ENCODE results near the gene CEP55.
A peak's percentile ranks its signal among the peaks of the same experiment; 100 is the strongest.

Gene CEP55

DNA sequence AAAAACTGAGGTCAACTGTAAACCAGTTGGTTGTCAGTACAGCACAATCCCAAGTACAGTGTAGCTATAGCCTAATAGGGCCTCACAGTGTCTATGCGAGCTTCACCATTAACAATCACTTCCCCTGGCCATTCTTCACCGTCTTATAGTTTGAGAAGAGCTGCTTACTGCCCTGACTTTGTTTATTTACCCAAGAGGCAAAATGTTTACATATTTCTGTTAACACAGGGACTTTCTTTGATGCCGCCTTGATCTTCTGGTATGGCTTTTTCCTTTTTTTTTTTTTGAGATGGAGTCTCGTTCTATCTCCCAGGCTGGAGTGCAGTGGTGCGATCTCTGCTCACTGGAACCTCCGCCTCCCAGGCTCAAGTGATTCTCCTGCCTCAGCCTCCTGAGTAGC is 17.5 kb upstream of the CEP55 start:
- no peak for TF ChIP-seq POLR2A (IDR thresholded peaks at IDR 0.05; ENCODE audit: low read depth, low read length)
- FAIRE-seq (no peak), DNase-seq (ENCODE audit: insufficient read length, low spot score) (no peak)

DNA sequence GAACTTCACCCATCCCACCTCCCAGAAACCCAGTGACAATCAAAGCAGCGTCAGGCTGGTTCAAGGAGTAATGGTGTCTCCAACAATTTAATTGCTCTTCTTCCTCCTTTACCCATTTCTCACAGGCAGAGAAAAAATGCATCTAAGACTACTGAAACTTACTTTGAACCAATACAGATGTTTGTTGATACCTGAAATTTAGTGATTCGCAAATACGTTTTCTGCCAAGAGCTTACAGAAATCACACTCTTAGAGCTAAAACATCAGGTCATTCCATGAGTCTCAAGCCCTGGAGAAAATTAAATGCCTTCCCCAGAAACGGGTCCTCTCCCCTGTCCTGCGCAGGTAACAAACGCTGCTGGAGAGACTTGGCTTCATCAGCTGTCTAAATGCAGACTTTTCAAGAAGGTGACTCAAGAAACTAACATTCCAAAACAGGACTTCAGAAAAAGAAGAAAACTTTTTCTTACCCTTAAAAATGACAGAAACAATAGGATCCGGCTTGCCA is 14.7 kb upstream of the CEP55 start:
- peak; percentile 38 for FAIRE-seq
- no peak for DNase-seq (ENCODE audit: insufficient read length, low spot score)
- no peak for TF ChIP-seq POLR2A (IDR thresholded peaks at IDR 0.05; ENCODE audit: low read depth, low read length)

DNA sequence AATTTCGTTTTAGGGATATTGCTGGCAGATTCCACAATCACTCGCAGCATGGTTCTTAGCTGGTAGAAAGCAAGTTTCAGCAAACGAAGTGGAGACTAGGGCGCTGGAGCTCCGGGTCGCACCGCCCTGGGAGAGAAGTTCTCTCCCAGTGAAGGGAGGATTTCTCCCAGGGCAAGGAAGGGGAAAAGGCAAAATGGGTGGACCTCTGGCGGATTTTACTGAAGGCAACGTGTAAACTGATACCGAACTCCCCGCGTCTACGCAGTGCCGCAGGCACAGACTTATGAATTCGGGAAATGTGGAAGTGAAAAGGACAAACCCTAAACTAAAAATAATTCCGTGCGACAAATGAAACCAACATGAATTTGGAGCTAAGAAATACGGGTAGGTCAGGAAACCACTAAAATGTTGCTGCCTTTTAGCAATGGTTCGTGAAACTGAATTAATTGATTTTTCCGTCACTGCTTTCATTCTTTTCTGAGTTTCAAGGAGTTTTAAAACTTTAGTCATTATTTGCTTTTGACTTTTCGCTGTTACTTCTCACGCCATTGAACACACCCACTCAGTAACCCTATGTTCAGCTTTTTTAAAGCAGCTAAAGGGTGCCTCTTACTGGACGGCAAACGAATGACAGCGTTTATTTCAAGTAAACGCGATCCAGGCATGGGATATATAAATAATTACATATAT is 14.1 kb upstream of the CEP55 start, which contains the start of gene MYOF:
TSS of gene MYOF (minus strand) at position 190 of the 690 bp plus-strand sequence. CDS start at position 50, 140 bp downstream.
- TF ChIP-seq POLR2A (IDR thresholded peaks at IDR 0.05; ENCODE audit: low read depth, low read length) = peak; percentile 60; the same call in 1 of the 2 replicates
- DNase-seq (ENCODE audit: insufficient read length, low spot score) (no peak), FAIRE-seq (peak; percentile 85)

DNA sequence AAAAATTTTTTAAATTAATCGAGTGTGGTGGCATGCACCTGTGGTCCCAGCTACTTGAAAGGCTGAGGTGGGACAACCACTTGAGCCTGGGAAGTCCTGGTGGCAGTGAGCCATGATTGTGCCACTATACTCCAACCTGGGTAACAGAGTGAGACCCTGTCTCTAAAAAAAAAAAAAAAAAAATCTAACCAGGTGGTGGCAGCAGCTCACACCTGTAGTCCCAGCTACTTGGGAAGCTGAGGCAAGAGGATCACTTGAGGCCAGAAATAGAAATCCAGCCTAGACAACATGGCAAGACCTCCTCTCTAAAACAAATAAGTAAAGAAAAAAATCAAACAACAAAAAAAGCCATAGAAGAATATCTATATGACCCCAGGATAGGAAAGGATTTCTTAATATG is 10.7 kb upstream of the CEP55 start:
- FAIRE-seq (no peak), DNase-seq (ENCODE audit: insufficient read length, low spot score) (no peak)
- no peak for TF ChIP-seq POLR2A (IDR thresholded peaks at IDR 0.05; ENCODE audit: low read depth, low read length)

DNA sequence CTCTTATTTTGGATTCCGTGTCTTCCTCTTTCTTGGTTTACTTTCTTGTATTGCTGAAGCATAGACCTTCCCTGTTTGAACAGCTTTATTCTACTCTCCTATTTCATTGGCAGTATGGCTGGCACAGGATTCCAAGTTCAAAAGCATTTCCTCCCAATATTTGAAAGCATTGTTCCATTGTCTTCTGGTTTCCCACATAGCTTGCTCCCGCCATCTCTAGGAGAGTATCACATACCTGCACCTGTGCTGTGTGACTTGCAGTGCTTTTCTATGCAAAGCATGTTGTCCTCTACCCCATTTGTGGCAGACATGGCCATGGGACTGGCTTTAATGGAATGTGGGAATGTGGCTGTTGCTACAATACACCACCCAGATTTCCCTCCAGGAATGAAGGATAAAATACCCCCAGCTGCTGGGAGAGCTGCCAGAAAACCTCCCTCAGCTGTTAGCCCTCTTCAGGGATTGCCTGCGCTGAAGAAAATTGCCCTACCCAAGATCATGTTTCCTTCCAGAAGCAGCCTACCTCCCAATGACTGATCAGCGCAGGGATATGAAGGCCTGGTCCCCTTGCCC is 7.4 kb upstream of the CEP55 start:
- no peak for TF ChIP-seq POLR2A (IDR thresholded peaks at IDR 0.05; ENCODE audit: low read depth, low read length)
- FAIRE-seq (no peak), DNase-seq (ENCODE audit: insufficient read length, low spot score) (no peak)

DNA sequence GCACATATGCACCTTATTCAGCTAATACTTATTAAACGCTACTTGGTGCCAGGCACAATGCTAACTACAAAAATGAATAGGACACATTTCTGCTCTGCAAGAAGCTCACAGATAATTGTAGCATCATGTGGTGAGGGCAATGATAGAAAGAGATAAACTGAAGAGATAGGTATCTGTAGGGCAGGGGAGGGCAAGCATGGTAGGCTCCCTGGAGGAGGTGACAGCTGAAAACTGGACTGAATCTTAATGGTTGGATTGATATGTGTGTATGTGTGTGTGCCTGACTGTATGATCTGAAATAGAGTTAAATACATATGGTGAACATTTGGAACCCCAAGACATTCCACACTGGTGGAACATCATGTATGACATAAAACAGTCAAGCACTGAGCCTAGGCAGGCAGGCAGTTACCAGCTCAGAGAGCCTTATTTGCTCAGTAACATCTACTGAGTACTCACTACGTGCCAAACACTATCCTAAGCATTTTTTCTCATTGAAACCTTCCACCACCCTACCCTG is 4.8 kb upstream of the CEP55 start:
- TF ChIP-seq POLR2A (IDR thresholded peaks at IDR 0.05; ENCODE audit: low read depth, low read length) = no peak
- no peak for FAIRE-seq
- no peak for DNase-seq (ENCODE audit: insufficient read length, low spot score)

DNA sequence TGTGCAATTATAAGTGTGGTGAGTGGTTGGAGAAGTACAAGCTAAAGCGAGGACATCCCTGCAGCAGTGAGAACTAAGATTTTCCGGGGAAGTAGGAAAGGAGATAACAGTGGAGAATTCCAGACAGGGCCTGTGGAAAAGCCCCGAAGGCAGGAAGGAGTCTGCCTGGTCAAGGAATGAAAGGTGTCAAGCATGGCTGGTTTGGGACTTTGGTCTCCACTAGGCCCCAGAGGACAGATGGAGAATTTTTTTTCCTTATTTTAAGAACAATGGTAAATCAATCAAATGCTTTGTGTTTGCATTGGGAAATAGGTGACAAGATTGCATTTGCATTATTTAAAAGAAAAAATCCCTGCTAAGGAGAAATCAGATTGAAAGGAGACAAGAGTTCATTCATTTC is 3.2 kb upstream of the CEP55 start:
- no peak for TF ChIP-seq POLR2A (IDR thresholded peaks at IDR 0.05; ENCODE audit: low read depth, low read length)
- FAIRE-seq (no peak), DNase-seq (ENCODE audit: insufficient read length, low spot score) (no peak)

DNA sequence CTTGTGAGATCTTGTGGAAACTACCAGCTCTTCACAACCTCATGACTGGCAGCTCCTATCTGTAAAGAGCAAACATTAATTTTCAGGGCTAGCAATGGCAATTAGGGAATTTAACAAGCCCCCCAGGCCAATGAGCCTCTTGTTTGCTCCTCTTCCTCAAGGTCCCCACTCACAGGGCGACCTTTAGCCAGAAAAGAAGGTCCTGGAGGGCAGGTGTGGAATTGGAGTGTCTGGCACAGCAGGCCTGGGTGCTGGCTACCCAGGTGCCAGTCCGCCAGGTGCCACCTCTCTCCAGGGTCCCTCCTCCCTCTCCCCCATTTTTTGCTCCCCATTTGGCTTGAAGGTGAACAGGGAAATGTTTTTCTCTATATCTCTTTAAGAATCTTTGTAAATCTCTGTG is 1.9 kb upstream of the CEP55 start:
- TF ChIP-seq POLR2A (IDR thresholded peaks at IDR 0.05; ENCODE audit: low read depth, low read length) = no peak
- no peak for FAIRE-seq
- DNase-seq (ENCODE audit: insufficient read length, low spot score) = no peak

DNA sequence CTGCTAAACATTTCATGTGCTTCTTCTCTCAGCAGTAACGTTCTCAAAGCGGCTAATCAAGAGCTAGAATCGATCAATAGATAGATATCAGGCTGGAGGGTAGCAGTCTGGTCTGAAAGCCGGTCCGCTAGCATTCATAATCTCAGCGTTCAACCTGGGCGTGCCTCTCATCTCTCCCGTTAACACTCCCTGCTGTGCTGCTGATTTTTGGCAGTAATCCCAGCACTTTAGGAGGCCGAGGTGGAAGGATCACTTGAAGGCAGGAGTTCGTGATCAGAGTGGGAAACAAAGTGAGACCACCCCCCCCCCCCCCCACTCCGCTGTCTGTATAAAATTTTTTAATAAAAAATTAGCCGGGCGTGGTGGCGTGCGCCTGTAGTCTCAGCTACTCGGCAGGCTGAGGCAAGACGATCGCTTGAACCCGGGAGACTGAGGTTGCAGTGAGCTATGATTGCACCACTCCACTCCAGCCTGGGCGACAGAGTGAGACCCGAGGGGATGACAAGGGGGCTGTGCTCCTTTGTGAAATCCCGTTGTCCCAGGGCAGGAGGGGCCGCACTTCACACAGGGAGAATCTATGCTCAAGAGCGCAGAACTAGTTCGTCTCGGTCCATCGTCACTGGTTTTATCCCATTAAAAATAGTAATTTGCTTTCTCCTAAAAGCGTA is 624 bp upstream of the CEP55 start:
- no peak for TF ChIP-seq POLR2A (IDR thresholded peaks at IDR 0.05; ENCODE audit: low read depth, low read length)
- FAIRE-seq = peak; percentile 96
- peak; percentile 52 for DNase-seq (ENCODE audit: insufficient read length, low spot score)

DNA sequence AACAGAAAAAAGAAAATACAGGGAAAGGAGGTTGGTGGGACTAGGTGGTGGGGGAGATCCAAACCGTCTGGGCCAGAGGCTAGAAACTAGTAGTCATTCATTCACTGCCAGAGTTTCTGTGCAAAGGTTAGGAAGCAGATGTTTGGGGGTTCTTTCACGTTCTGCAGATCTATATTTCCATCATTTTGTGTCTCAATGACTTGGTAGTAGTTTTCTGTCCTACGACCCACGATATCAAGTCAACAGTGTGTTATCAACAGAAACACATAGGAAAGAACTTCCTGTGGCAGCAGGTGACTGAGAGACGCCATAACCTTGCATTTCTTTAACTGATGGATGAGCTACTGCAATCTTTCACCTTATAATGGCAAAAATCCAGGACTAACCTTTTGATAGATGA is 1.8 kb downstream of the CEP55 start:
- no peak for DNase-seq (ENCODE audit: insufficient read length, low spot score)
- peak; percentile 57 for FAIRE-seq
- TF ChIP-seq POLR2A (IDR thresholded peaks at IDR 0.05; ENCODE audit: low read depth, low read length) = no peak

DNA sequence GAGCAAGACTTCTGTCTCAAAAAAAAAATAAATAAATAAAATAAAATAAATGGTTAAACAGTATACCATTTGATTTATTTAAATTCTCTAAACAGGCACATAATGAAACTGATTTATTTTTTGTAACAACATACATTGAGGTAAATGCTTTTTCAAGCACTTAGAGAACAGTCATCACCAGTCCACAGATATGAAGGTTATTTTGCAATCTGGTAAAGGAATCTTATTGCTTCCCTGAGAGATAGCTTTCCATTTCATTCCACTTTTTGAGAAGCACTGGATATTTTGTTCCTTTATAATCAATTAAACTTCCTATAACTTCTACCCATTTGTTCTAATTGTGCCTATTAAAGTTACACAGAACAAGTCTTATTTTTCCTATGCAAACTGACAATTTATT is 5.2 kb downstream of the CEP55 start:
- DNase-seq (ENCODE audit: insufficient read length, low spot score) (no peak), FAIRE-seq (peak; percentile 52)
- TF ChIP-seq POLR2A (IDR thresholded peaks at IDR 0.05; ENCODE audit: low read depth, low read length) = no peak

DNA sequence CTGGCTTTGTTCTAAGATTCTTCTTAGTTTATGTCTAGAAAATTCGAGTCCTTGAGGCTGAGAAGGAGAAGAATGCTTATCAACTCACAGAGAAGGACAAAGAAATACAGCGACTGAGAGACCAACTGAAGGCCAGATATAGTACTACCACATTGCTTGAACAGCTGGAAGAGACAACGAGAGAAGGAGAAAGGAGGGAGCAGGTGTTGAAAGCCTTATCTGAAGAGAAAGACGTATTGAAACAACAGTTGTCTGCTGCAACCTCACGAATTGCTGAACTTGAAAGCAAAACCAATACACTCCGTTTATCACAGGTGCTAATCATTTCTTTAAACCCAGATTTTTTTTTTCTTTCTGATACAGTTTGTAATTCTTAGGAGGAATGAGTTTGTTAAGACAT is 6.7 kb downstream of the CEP55 start:
- DNase-seq (ENCODE audit: insufficient read length, low spot score) = no peak
- FAIRE-seq = peak; percentile 91
- no peak for TF ChIP-seq POLR2A (IDR thresholded peaks at IDR 0.05; ENCODE audit: low read depth, low read length)

DNA sequence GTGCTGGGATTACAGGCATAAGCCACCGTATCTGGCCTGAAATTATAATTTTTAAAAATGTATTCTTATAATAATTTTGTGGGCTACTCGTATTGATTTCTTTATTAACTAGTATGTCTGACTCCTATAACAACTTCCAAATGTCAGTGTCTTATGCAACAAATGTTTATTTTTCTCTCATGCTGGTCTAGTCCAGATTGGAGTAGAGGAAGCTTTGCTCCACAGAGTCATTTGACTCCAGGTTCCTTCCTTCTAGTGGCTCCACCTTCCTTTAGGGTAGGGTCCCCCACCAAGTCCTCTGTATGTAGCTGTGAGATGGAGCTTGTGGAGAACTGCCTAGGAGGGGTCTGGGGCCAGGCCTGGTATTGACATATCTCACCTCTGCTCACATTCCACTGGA is 8.7 kb downstream of the CEP55 start:
- DNase-seq (ENCODE audit: insufficient read length, low spot score) (no peak), FAIRE-seq (peak; percentile 11)
- TF ChIP-seq POLR2A (IDR thresholded peaks at IDR 0.05; ENCODE audit: low read depth, low read length) = no peak

DNA sequence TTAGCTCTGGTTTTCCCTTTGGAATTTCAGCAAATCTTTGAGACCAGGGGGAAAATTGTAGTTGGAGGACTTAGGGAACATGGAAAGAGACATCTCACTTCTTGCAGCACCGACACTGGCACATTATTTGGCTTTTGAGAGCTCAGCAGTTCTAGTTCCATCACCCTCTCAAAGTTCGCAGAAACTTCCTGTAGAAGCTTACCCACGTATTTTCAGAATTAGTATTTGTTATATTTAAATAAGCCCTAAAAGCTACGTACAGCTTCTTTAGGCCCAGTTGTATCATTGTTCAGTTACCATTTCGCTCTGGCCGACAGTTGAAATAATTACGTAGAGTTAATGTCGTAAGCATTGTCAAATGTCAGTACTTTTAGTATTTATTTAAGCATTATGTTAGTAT is 13.4 kb downstream of the CEP55 start:
- DNase-seq (ENCODE audit: insufficient read length, low spot score) (no peak), FAIRE-seq (no peak)
- no peak for TF ChIP-seq POLR2A (IDR thresholded peaks at IDR 0.05; ENCODE audit: low read depth, low read length)
